H1 (cell line): Measurements from ENCODE around the gene MS4A15. TPM values are rescaled to one million over a fixed set of nuclear protein-coding genes. Genes with fewer than 3 reads are reported as not detected.

Experiments used
- CBX8 ChIP-seq: fragments of 300-800, 300-1000 bp; sonication (generic); IDR thresholded peaks from 2 replicates; pipeline ENCODE4 v1.7.1; 2016; ENCODE audit warnings: low read depth, low read length, borderline replicate concordance
- EP300 ChIP-seq, 2 experiments: IDR thresholded peaks; 1 replicate in 1 of 2; 2 replicates in 1 of 2; pipeline ENCODE4 v1.6.1; 2011 to 2012; ENCODE audit warnings: low read depth in 2 of 2, low read length in 2 of 2, mild to moderate bottlenecking in 2 of 2, borderline replicate concordance in 1 of 2, inconsistent platforms in 1 of 2, moderate library complexity in 1 of 2
- polyA plus RNA-seq, 7 experiments: library from polyadenylated mRNA; depleted of rRNA in 3 of 7; stranded (reverse) in 5 of 7; unstranded in 2 of 7; fragments of >200 nt in 5 of 7; fragments of 200-250 nt in 2 of 7; gene quantifications; 1 replicate in 5 of 7; 2 replicates in 1 of 7; 4 replicates in 1 of 7; pipeline versions ENCODE4 v1.2.1 to v1.2.3, GENCODE V29; 2011 to 2013; ENCODE audit warnings: missing spikeins in 2 of 7, mixed read lengths in 2 of 7
- total RNA-seq: library from RNA; stranded (reverse); fragmentation: NEBNext Ultra II Directional; extraction: Animal tissue kit (Norgen Biotek cat#: 25700); gene quantifications from 2 replicates; pipeline ENCODE4 v1.2.1, GENCODE V29; 2021

Gene MS4A15
- total and polyA plus RNA-seq, 2 of the 8 experiments (the other 6 are each of a cell fraction or from before 2014, with no cell fraction given): 0.15 to 0.17 TPM

GRCh38 chr11:60710482-60710881, 46.2 kb upstream of the MS4A15 start (continued):
- TF ChIP-seq EP300 (IDR thresholded peaks at IDR 0.05; ENCODE audit: borderline replicate concordance in 1 of 2, low read depth in 2 of 2, low read length in 2 of 2): no peak
- no peak for TF ChIP-seq CBX8
- TF ChIP-seq, all 59 proteins: peak for 3
